GM10266 (cell line): ENCODE measurements around the gene KCTD2.

Source experiments
- DNase-seq: peaks from one replicate; pipeline ENCODE4 v3.0.0; 2012; ENCODE audit errors: extremely low spot score
- CTCF ChIP-seq: IDR thresholded peaks from 2 replicates; pipeline ENCODE4 v1.5.1; 2012; ENCODE audit warnings: mild to moderate bottlenecking, low read depth; ENCODE audit not compliant: control insufficient read depth, insufficient read depth; ENCODE audit errors: missing control alignments

KCTD2 gene

DNA sequence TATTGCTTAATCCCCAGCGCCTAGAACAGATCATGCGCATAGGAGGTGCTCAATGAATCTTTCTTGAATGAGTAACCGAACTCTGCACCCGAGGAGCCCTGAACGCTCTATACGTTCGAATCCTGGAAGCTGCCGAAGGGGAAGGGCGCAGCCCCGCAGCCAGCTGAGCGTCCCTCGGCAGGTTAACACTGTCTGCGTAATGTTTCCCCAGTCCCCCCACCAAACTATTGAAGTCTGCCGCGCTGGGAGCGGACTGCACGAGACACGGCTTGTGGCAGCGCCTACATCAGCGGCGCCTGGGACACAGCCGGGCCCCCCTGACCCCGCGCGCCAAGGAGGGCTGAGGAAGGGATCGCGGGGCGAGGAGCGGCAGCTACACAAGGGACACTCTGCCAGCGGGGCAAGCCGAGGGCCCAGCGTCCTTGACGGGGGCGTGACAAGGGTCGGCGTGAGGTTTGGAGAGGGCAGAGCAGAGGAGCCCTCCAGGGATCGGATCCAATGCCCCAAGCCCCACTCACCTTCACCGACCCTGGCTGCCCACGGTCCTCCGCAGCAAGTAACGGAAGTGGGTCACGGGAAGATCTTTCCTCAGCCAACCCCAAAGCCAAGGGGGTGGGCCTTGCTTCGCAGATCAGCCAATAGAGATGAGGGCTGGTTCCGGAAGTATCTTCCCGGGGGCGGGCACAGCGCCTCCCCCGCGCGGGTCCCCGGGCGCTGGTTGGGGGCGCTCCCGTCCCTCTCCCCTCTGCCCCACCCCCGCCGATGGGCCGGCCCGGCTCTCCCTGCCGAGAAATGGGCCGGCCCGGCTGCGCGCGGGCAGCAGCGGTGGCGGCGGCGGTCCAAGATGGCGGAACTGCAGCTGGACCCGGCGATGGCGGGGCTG is at the start of gene KCTD2, which contains the start of gene ATP5PD:
KCTD2 (plus strand) TSS at position 819 of the 883 bp plus-strand sequence; CDS start at position 845, 26 bp downstream.
ATP5PD (minus strand) TSS at position 563 of the 883 bp plus-strand sequence. CDS start 4,319 bp downstream, outside the sequence.
- TF ChIP-seq CTCF = no peak
- DNase-seq = peak; percentile 99

GRCh38 chr17:74998783-74999182 is 48.2 kb upstream of the KCTD2 start:
- no peak for DNase-seq
- TF ChIP-seq CTCF = no peak

DNA sequence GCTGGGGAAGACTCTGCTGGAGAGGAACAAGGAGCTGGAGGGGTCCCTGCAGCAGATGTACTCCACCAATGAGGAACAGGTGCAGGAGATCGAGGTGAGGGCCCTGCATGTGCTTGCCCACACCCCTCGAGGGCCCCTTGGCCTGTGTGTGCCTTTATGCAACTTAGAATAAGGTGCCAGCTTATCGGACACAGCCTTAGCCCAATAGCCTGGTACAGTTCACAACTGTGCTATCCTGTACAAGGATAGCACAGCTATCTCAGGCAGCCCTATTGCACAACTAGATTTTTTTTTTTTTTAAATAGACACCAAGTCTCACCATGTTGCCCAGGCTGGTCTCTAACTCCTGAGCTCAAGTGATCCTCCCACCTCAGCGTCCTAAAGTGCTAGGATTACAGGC is 47.5 kb upstream of the KCTD2 start:
- no peak for TF ChIP-seq CTCF

DNA sequence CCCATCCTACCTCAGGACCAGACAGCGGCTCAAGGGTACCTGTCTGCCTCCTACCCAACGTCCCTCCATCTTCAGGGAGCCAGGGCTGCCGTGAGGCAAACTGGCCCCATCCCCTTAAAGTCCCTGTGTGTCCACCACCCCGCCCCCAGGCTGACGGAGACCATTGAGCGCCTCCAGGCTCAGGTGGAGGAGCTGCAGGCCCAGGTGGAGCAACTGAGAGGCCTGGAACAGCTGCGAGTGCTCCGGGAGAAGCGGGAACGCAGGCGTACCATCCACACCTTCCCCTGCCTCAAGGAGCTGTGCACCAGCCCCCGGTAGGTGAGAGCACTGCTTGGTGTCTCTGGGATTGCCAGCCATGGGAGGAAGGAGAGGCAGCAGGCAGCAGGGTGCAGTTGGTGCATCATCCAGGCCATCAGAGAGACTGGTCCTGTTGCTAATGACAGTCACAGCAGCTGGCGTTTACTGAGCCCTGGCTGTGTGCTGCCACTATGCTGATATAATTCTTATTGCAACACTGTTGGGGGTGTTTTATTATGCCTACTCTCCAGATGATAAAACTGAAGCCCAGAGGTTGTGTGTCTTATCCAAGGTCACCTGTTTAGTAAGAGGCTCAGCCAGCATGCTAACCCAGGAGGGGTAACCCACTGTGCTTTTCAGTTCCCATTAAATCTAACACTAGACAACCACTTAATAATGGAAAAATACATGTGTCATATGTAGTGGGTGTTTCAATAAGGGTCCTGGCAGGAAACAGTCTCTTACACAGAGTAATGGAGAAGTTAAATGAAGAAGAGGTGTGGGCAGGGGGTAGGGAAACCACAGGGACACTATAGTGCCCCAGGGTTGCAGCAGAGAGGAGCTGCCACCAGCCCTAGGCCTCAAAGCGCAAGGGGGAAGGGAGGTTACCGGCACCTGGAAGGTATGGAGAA is 44.8 kb upstream of the KCTD2 start:
- TF ChIP-seq CTCF = no peak
- no peak for DNase-seq

More for the DNA sequence above, 47.5 kb upstream of the KCTD2 start:
- DNase-seq = no peak

GRCh38 chr17:75003070-75003956 is 43.7 kb upstream of the KCTD2 start:
- no peak for TF ChIP-seq CTCF
- no peak for DNase-seq

DNA sequence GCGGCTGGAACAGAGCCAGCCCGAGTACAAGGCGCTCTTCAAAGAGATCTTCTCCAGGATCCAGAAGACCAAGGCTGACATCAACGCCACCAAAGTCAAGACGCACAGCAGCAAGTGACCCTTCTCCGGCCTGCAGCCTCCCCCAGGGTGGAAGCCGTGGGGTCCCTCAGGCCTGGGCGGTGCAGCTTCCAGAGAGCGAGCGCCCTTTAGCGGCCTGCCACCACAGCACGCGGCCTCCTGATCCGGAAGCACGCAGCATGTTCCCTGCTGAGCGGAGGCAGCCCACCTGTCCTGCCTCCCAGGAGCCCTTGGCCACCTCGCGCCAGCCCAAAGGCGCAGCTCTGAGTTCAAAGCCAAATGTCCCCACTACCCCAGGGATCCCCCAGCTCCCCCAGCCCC is 43.1 kb upstream of the KCTD2 start:
- TF ChIP-seq CTCF = no peak
- no peak for DNase-seq
